GM21360 (cell line): ENCODE results near the gene TGM4.
"Not testable (repeated sequence)": the region's sequence is repeated elsewhere in the genome, so short reads cannot be mapped to it uniquely, and the experiment has no call there.

ENCODE experiments used
- ATAC-seq: cut with Tn5 transposase; IDR thresholded peaks from one replicate; pipeline ENCODE4 v1.9.1; 2021; ENCODE audit warnings: mild to moderate bottlenecking, moderate library complexity; ENCODE audit not compliant: unreplicated experiment

The TGM4 gene

GRCh38 chr3:44913868-44914468, 39.6 kb downstream of the TGM4 start:
- no peak for ATAC-seq

- ATAC-seq, result no peak
These were observed 40.5 kb downstream of the TGM4 start for GRCh38 chr3:44914936-44915335.

GRCh38 chr3:44915702-44916438, 41.5 kb downstream of the TGM4 start:
- no peak for ATAC-seq

DNA sequence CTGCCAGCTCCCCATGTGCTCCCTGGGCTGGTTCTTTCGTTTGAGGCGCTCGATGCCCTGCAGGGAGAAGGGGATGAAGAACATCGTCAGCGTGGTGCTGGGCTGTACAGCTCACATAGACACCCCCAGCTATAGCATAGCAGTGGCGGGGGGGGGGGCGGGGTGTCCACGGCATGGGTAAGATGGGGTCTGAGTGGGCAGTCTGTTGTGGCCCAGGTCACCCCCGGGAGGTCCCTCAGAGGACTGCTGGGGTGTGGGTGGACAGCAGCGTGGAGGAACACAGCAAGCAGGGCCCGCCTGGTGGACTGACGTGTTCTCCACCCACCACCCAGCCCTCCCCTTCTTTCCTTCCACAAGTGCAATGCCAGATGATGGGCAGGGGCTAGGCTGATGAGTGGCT, 43.7 kb downstream of the TGM4 start:
- no peak for ATAC-seq

GRCh38 chr3:44918581-44918980, 44.2 kb downstream of the TGM4 start:
- ATAC-seq, result no peak

GRCh38 chr3:44920081-44920480, 45.7 kb downstream of the TGM4 start:
- no peak for ATAC-seq

- ATAC-seq, result no peak
These were observed 49.4 kb downstream of the TGM4 start for GRCh38 chr3:44923632-44924456.

- ATAC-seq, result no peak
These were observed 50.2 kb downstream of the TGM4 start for GRCh38 chr3:44924457-44925084.

GRCh38 chr3:44926172-44926571, 51.8 kb downstream of the TGM4 start:
- no peak for ATAC-seq

DNA sequence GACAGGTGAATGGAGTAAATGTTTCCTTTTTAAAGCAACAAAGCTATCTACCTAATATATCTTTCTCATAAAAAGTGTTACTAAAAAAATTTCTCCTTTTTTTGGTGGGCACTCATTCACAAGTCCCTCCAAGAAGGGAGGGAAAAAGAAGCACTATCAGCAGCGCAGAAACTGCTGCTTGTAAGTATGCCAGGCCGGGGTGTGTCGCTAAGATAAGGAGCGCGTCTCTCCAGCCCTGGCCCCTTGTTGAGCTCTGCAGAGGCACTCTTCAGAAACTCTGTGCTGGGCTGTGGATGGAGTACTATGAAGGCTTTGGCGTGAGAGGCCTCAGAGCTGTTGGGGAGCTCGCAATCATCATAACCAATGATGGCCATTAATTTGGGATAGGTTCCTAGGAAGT, 52.5 kb downstream of the TGM4 start:
- ATAC-seq, result no peak

DNA sequence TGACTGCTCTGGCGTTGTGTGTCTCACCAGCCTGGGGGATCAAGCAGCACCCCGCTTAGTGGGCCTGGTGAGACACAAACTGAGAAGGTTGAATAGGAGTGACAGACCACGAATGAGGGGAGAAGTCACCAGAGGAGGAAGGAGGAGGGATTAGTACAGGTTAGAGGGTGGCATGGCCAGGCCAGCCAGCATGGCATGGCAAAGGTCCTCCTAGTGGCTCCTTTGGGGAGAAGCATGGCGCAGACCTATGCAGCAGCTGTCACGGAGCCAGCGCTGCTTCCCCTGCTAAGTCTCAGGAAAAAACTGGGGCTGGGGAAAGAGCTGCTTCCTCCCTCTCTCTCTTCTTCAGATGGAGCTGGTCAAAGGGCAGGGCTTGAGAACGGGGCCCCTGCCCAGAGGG, 53.0 kb downstream of the TGM4 start:
- ATAC-seq, result no peak

GRCh38 chr3:44929782-44930181, 55.4 kb downstream of the TGM4 start:
- ATAC-seq, result no peak

DNA sequence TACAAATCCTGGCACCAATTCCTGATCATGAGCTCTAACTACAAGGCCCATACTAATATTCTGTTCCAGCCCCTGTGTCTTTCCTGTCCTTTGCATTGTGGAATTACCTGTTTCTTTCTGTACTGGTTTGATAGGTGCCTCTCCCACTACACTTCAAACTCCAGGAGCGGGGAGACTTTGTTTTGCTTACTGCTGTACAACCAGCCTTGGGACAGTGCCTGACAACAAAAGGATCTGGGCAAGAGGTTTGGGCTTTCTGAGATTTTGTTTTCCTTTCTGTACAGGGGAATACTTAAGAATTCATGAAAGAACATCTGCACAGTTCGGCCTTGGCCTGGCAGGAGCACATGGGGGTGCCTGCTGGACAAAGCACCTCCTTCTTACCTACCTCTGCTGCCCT, 56.5 kb downstream of the TGM4 start:
- ATAC-seq, result no peak

GRCh38 chr3:44931791-44932190, 57.4 kb downstream of the TGM4 start:
- ATAC-seq, result no peak

- no peak for ATAC-seq
These were observed 57.9 kb downstream of the TGM4 start for GRCh38 chr3:44932271-44932670.

- no peak for ATAC-seq
These were observed 58.9 kb downstream of the TGM4 start for GRCh38 chr3:44932986-44933944.

GRCh38 chr3:44939581-44940036, 65.2 kb downstream of the TGM4 start:
- no peak for ATAC-seq

DNA sequence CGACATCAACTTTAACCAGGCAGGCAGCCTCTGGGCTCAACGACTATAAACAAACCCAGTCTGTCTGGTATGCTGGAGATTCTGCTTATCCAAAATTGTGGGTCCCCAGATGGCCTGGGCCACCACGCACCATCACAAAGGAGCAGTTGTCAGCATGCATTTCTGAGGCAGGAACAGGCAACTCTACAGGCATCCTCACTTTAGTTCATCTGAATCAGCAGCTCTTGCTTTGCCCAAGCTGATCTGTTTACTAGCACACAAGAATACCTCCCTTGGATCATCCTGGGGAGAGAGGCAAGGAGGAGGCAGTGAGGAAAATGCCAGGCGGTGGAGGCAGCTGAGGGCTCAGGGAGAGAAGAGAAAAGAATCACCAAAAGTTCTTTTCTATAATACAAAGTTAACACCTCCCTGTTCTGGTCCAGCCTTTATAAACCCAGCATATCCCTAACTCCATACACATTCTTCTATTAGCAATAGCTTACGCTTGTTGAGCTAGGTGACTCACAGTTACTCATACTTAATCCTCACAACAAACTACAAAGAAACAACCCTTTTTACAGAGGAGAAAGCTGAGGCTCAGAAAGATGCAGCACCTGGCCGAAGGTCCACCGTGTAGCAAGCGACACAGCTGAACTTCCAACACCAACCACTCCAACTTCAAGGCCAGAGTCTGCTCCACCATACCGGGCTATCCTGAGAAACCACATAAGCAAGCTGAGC, 68.0 kb downstream of the TGM4 start:
- ATAC-seq, result no peak

GRCh38 chr3:44948239-44948638, 73.8 kb downstream of the TGM4 start:
- no peak for ATAC-seq

GRCh38 chr3:44949770-44950169, 75.4 kb downstream of the TGM4 start:
- ATAC-seq, result not testable (repeated sequence)
